NCI-H1092 (cell line): ENCODE measurements around the gene SSPN.

Experiments
- DNase-seq: peaks from one replicate; lab custom pipeline; 2025; lab: John Stamatoyannopoulos, UW

Gene SSPN

GRCh38 chr12:26285401-26285800, 90.0 kb downstream of the SSPN start:
- DNase-seq: no peak

- DNase-seq: no peak
Observed at GRCh38 chr12:26286186-26286585, 90.8 kb downstream of the SSPN start.

- no peak for DNase-seq
Observed at GRCh38 chr12:26287671-26288381, 92.5 kb downstream of the SSPN start.

GRCh38 chr12:26290565-26290964, 95.2 kb downstream of the SSPN start:
- DNase-seq: no peak

GRCh38 chr12:26292596-26292995, 97.2 kb downstream of the SSPN start:
- no peak for DNase-seq

- no peak for DNase-seq
Observed at GRCh38 chr12:26293612-26294011, 98.2 kb downstream of the SSPN start.

- DNase-seq: no peak
Observed at GRCh38 chr12:26295001-26295400, 99.6 kb downstream of the SSPN start.

- no peak for DNase-seq
Observed at GRCh38 chr12:26297396-26298070, 102.2 kb downstream of the SSPN start.

GRCh38 chr12:26298785-26299621, 103.6 kb downstream of the SSPN start:
- DNase-seq: no peak

GRCh38 chr12:26299751-26300150, 104.4 kb downstream of the SSPN start:
- no peak for DNase-seq
